ENCODE results near the gene PAH. TPM values are rescaled to one million over a fixed set of nuclear protein-coding genes. Genes with fewer than 3 reads are reported as not detected.

PAH gene
- total and polyA plus RNA-seq, 10 of the 15 experiments (the other 5 are each of a cell fraction or from before 2014, with no cell fraction given): 0.20 to 4.8 (median 0.55) TPM; not detected in 1

- TF ChIP-seq NRF1 (conservative IDR thresholded peaks at IDR 0.05; ENCODE audit: low read depth, low read length) (no peak), CHD4 (IDR thresholded peaks at IDR 0.05) (no peak), MLLT1 (IDR thresholded peaks at IDR 0.05) (no peak), PML (IDR thresholded peaks at IDR 0.05; ENCODE audit: low read length) (no peak), CTCF (IDR thresholded peaks at IDR 0.05 in 2 of 3, conservative IDR thresholded peaks at IDR 0.05 in 1 of 3; ENCODE audit: control insufficient read depth in 2 of 3, extremely low read depth in 1 of 3, insufficient read depth in 1 of 3, low read depth in 3 of 3, low read length in 3 of 3) (peak in 2 of 3 experiments; percentile 17 to 18; a peak in 2 of 6 replicates), STAT3 (IDR thresholded peaks at IDR 0.05; ENCODE audit: low read depth, low read length) (no peak), JUND (IDR thresholded peaks at IDR 0.05; ENCODE audit: low read depth, low read length) (no peak), POLR2AphosphoS2 (IDR thresholded peaks at IDR 0.05; ENCODE audit: low read depth, low read length) (no peak), RELB (IDR thresholded peaks at IDR 0.05; ENCODE audit: low read depth) (no peak), EP300 (IDR thresholded peaks at IDR 0.05; ENCODE audit: borderline replicate concordance in 1 of 2, control insufficient read depth in 1 of 2, low read depth in 2 of 2, low read length in 2 of 2) (peak in 1 of 2 experiments; percentile 17; a peak in 1 of 4 replicates), SP1 (IDR thresholded peaks at IDR 0.05; ENCODE audit: low read depth, low read length) (no peak), SPI1 (IDR thresholded peaks at IDR 0.05; ENCODE audit: borderline replicate concordance, insufficient read depth, low read depth, low read length) (no peak), ATF2 (IDR thresholded peaks at IDR 0.05; ENCODE audit: low read length) (no peak), EGR1 (IDR thresholded peaks at IDR 0.05; ENCODE audit: borderline replicate concordance in 1 of 2, low read depth in 2 of 2, low read length in 2 of 2) (no peak), NKRF (conservative IDR thresholded peaks at IDR 0.05) (no peak), WRNIP1 (IDR thresholded peaks at IDR 0.05; ENCODE audit: borderline replicate concordance, low read depth, low read length) (no peak), LARP7 (IDR thresholded peaks at IDR 0.05) (0 out of 2 replicates have a peak, but pooled peaks have one; percentile 30), RUNX3 (IDR thresholded peaks at IDR 0.05; ENCODE audit: low read length) (no peak), SREBF1 (IDR thresholded peaks at IDR 0.05; ENCODE audit: low read length) (no peak)
These were observed 33.3 kb upstream of the PAH start (continued) for GRCh38 chr12:102950107-102950949.

All from GM12878 (cell line).